ENCODE measurements around the gene MCTP1.

Gene MCTP1

DNA sequence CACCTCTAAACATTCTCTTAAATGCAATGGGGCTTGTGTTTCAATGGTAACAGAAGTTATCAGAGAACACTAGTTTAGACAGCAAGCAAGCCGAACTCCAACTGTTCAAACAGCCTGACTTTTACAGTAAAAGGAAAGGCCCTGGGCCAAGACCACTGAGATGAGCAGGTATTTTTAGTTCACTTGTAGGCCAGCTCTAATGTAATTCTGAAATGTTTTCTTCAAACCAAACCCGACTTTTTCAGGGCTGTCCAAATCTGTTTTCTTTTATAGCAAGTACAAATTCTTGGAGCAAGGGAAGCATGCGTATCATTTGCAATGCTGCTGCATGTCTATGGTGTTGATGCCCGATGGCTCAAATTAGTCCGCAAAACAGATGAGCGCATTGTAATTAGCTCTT, 473.6 kb downstream of the MCTP1 start:
- DNase-seq (ENCODE audit: low read depth) = no peak

DNA sequence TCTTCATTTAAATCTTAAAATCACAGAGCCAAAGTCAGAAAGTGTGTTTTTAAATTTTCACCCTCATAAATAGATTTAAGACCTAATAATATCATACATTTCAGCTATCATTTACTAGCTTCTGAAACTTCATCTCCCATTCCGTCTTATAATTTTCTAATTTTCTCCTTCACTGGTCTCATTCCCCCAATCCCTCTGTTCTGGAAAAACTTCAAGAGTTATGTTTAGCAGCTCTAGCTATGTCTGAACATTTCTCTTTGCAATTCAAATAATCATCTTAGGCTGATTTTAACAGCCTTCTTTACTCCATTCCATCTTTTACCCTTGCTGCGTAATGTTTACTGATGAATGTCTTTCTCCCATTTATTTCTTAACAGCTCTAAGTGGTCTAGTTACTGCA, 474.0 kb downstream of the MCTP1 start:
- no peak for DNase-seq (ENCODE audit: low read depth)

DNA sequence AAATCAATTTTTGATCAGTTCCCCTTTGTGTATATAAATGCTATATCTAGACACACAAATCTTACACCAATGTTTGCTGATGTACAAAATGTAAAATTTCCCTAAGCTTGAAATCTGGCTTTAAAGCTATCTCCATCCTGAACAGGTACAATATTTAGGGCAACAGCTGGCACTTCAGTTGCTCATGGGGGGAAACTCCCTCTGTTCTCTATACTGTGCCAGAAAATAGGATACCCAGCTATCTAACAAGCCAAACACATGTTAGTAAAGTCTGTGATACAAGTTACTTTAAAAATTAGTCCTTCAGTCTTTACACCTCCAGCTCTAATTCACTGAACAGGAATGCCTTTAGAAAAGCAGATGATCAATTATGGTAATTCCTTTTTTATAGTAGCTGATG, 474.6 kb downstream of the MCTP1 start:
- no peak for DNase-seq (ENCODE audit: low read depth)

DNA sequence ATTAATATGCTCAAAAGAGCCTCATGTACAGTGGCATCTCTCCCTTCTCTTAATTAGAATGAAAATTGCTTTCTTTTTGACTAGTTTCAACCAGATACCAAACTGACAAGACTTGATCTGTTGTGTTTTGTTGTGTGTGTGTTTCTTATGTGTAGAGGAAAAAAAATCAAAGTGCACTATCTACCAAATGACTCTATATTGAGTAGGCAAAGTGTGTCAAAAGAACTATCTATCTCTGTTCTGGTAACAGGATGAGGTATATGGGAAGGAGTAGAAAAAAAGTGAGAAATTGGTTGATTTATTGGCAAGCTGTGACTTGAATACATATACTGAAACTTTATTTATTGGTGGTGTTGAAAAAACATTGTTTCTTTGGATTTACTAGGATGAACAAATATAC, 476.4 kb downstream of the MCTP1 start:
- DNase-seq (ENCODE audit: low read depth) = no peak

DNA sequence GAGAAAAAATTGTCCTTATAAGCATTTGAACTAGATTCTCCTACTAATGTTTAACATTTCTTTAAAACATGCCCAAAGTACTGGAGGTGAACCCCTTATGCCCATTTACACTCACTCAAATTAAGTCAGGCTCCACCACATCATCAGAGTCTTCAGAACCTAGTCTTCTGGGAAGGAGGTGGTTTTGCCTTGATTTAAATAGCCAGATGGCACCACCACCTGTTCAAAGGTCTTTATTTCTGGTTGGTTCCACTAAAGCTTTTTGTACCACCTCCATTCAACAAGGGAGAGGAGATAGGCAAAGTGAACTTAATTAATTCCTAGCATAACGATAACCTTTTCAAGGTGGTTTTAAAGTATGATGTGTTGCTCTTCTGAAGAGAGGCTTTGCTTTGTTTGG, 476.9 kb downstream of the MCTP1 start:
- DNase-seq (ENCODE audit: low read depth) = no peak

DNA sequence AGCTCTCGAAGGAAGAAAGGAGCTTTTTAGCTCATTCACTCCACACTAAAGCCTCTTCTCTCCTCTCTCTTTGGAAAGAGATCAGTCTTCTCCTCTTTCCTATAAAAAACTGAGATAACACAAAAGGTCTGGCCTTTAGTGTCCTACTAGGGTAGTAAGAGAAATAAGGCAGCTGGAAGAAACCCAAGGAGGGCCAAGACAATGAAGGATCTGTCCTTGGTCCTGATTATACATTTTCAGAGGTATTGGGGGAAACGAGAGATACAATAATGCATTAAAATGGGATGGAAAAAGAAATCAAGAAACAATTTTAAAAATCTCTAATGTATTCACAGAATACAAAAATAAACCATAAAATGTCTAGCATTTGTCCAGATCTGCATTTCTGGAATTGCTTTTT, 482.4 kb downstream of the MCTP1 start:
- no peak for DNase-seq (ENCODE audit: low read depth)

DNA sequence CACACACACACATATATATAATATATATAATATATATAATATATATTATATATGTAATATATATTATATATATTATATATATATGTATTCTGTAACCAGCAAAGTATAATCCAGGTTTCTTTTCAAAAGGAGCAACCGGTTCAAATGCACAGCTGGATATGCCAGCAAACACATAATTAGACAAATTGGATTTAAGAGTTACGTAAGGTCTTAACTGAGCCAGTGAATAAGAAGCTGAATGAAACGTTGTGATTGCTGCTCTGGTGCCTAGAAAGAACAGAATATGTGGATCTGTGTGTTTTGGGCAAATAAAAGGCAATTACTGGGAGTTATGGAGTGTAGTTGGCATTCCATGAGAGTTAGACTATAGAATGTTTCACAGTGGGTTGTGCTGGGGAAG, 488.3 kb downstream of the MCTP1 start:
- no peak for DNase-seq (ENCODE audit: low read depth)

DNA sequence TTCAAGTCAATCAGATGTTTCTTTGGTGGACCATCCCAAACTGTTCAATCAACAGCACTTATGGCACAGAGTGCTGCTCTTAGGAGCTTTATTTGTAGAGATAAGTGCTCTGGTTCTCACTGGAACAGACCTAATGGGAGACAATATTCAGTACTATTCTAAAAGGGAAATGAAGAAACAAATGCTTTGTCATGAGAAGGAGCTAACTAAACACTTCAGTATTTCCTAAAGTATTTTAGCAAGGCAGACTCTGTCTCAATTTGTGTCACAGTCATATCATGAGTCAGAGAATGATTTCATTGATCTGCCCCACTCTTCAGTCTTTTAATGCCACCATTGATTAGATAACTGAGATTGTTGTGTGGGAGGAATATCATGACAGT, 491.1 kb downstream of the MCTP1 start:
- DNase-seq (ENCODE audit: low read depth) = no peak

DNA sequence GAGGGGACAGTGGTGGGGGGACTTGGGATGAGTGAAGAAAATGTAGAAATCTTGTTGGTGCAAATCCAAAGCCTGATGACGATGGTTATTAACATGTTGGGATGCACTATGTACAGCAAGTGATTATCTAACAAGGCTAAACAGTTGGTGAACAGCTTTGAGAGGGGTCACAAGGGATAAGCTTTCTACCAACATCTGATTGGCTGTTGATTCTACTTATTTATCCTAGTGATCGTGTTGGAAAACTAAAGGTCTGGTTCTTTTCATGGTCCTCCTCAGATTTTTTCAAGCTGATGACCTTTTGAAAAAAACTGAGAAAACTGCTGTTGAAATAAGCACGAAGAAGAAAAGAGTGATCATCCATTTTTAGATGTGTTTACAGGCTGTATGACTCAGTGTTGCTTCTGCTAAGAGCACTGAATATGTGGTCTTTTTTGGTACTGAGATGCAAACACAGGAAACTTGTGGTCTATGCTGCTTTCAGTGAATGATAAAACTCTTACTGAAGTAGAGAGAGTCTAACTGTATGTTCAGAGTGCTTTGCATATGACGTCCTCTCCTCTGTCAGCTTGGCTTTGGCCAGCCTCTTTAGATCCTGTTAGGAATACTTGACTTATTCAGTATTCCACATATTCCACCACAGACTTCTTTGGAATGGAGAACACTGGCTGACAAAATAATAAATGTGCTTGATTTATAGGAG, 491.6 kb downstream of the MCTP1 start:
- DNase-seq (ENCODE audit: low read depth) = peak; percentile 15

DNA sequence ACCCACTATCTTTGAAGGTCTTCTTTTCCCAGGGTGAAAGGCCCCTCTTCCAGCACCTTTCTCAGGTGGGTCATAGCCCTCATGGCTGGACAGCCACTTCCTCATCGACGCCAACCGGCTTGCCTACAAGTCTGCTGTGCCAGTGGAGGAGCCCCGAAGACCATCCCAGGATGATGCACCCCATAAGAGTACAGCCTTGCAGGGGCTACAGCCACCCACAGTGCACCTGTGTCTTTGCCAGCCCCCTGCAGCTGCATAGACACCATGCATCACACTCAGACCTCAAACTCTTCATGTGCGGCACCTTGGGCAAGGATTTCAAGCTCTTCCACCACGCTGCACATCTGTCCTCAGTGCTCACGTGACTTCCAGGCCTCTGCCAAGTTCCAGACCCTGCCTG, 493.1 kb downstream of the MCTP1 start:
- DNase-seq (ENCODE audit: low read depth) = no peak

DNA sequence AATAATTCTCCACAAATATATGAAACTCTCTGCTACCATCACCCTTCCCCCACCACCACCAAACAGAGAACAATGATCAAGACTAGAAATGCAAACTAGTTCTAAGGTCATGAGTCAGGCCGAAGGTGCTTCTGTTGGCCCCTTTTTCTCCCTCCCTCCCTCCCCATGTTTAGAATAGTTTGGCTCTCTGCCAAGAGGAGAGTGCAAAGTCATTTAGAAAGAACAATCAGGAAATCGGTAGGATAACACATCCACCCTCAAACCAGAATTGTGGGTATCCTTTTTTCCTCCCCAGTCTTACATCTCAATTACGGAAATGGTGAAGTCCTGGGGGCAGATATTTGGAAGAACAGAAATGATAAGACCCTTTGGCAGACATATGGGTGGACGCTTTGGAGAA, 496.4 kb downstream of the MCTP1 start:
- DNase-seq (ENCODE audit: low read depth) = no peak

DNA sequence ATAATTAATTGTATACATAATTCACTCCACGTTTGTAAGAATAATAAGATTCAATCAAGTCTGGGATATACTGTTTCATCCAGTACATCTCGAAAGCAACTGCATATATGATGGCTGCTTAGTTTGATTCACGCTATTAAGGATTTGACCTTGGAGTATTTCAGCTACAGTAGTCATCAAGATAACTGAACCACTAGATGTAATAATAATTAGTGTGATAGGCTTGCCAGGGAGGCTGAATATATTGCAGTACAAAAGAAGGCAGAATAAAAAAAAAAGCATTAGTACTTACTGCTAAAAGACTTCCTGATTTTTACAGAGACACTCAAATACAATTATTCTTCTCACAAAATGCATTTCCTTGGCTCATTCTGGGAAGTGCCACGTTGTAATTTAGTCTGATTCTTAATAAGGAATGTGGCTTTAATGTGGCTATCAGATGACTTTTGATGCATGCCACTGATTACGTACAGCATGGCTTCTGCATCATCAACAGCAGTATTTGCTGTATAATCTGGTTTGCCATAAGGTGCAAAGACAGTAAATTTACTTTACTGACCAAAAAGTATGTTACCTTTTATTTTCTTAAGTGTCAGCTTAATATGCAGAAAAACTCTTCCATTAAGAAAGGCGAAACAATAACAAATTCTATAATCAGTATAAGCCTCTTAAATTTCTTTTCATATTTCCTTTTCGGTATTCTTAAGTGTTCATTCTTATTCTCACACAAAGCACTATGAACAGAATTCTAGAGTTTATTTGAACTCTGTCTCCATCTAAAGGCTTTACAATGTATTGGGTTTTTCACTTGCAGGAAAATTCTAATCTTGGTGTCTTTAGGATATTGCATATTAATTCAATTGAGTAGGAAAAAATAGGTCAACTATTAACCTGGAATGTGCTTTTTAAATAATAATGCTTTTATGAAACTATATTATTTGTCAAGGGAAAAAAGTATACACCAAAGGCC, 500.1 kb downstream of the MCTP1 start:
- no peak for DNase-seq (ENCODE audit: low read depth)

DNA sequence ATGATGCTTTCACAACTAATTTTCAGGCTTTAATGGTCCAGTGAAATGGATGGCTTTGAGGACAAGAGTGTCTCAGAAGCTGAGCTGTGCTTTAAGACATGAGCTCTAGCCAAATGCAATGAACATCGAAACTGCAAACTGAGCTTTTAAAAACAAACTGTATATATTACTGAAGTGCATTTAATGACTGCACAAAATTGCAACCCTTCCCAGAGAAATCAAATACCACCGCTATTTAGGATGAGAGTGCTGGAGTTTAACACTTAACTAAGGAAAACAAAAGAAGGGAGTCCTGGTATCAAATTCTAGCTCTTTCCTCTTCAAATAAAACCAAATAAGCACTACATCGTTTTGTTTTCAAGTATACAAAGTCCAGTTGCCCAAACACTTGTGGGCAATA, 502.5 kb downstream of the MCTP1 start:
- no peak for DNase-seq (ENCODE audit: low read depth)

DNA sequence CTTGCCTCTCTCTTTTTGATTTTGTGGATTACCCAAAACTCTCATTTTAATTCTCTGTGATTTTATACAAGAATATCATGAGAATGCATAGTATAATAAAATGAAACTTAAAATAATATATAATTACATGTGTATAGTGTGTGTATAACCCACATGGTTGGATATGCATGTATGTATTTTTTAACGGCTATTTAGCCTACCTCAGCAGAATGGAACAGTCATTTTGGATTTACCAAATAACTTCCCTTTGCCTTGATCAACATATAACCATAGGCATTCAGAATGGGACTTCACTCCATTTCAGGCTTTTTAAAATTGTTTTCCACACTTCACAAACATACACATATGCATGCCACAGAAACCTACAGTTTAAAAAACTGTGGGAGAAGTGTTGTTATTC, 505.2 kb downstream of the MCTP1 start:
- DNase-seq (ENCODE audit: low read depth) = no peak

DNA sequence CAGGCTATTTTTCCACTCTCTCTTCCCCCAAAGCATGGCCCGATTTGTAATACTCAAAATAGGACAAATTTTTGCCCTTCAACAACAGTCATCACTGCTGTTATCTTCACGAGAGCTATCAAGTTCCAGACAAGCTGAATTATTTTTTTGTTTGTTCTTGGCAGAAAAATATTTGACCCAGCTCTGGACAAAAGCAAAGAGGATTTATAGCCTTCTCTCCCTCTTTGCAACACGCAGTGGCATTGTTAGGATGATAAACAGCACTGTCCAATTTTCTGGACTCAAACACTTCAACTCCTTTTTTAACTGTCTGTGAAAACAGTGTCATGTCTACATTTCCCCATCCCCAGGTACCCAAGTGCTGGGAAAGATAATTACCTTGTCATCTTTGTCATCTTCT, 506.2 kb downstream of the MCTP1 start:
- DNase-seq (ENCODE audit: low read depth) = no peak

DNA sequence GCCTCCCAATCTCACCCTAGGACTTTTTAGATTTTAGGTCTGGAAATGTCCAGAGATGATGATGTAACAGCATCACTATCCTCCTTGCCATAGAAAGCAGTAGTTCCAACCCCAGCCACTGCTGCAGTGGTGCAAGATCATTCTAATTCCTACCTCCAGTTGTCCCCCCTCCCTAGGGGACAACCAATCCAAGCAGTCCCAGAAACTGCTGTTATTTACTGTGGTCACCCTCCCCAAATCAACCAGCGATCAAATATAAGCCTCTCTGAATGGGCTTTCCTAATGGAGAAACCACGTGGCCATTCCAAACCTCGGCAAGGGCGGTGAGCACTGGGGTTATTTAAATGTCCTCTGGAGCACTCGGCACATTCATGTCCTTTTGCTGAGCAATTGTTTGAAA, 506.6 kb downstream of the MCTP1 start:
- DNase-seq (ENCODE audit: low read depth) = no peak

DNA sequence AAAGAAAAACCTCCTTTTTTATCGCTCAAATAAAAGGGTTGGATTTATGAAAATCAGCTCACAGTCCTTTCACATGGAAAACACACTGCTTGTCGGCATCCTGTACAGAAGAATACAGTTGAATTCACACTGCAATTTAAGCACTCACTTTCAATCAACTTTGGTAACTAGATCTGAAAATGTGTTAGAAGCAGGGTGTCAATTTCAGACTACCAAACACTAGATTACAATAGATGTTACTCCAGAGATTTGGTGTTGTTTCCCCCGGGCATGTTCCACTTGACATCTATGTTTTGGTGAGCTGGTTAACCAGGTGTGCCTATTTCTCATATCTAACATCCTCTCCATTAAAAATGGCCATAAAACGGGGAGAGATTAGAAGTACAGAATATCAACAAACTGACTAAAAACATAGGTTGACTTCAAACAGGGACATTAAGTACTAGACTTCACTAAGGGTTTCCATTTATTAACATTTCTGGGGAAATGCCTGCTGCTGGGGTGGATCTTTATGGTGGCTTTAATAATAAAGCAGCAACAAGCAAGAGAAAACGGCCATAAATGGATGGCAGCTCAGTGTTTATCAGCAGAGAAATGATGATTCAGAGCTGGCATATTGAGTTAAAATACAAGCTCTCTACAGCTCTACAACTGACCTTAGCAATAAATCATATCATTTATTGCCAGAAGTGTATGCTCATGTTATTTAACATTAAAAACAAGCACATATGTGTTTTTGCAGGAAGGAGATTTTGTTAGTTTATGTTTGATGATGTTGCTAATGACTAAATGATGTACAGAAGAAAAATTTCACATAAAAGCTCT, 507.6 kb downstream of the MCTP1 start:
- no peak for DNase-seq (ENCODE audit: low read depth)

DNA sequence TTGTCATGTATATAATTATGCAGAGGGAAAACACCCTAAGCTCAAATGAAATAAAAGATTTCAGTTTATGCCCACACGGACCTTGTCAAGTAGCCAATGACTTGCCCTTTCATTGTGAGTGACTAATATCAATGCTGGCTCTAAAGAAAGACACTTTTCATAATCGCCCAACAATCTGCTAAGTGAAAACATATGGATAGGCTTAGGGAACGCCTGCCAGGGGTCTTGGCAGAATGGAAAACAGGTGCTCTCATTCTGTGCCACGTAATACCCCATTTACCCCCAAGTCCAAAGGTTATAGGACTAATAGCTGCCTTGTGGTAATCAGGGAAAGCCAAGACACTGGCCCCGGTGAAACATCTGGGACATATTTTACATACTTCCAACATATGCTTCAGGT, 508.7 kb downstream of the MCTP1 start:
- DNase-seq (ENCODE audit: low read depth) = no peak

DNA sequence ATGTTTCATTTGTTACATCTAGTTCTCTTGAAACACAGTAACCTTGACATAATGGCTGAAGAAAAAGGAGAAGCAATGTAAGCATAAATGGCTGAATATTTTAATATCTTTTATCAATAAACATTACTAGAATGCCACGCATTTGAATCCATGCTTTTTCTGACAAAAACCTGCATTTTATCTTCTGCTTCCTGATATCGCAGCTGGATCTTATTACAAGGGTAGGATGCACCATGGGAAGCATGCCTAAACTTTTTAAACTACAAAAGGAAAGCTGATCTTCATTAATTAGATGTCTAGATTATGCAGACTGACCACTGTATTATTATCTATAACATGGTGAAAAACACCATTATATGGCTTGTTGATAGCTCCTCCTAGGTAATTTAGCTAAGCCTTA, 509.8 kb downstream of the MCTP1 start:
- no peak for DNase-seq (ENCODE audit: low read depth)

DNA sequence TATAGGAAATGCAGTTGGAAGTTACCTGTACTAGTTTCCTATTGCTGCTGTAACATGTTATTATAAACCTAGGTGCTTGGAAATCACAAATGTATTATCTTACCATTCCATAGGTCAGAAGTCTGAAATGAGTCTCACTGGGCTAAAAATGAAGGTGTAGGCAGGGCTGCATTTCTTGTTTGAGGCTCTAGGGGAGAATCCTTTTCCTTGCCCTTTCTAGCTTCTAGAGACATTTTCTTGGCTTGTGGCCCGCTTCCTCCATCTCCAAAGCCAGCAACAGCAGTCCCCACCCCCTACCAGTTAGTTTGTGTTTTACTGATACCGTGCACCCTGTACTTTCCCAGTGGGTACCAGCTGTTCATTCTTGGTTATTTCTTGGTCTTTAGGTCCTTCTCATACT, 513.2 kb downstream of the MCTP1 start:
- no peak for DNase-seq (ENCODE audit: low read depth)

DNA sequence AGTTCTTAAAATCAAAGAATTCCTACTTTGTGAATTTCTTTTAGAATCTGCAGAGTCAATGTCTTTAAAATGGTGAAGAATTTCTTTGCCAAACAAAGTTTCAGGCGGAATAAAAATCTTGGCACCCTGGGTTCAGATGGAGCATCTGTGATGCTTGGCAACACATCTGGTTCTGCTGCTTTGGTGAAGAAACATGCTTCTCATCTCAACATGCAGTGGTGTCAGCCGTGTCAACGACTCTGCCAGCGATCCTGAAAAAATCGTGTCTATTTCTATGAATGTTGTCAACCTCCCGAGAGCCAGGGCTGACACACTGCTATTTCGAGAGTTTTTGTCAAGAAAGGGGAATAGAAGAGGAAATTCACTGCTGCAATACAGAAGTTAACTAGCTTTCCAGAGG, 514.9 kb downstream of the MCTP1 start:
- no peak for DNase-seq (ENCODE audit: low read depth)

DNA sequence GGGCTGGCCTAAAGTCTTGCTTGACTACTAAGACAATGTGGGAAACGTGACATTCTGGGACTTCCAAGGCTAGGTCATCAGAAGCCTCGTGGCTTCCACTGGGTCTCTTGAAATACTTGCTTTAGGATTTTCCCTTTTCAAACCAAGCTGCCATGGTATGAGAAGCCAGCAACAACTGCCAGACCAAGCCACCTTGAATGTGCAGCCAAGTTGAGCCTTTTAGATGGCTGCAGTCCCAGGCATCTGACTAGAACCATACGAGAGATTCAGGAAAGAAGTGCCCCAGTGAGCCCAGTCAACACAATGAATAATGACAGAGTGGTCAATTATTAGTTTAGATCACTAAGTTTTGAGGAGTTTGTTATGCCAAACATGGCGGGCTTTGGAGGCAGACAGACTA, 523.1 kb downstream of the MCTP1 start:
- DNase-seq (ENCODE audit: low read depth) = no peak

DNA sequence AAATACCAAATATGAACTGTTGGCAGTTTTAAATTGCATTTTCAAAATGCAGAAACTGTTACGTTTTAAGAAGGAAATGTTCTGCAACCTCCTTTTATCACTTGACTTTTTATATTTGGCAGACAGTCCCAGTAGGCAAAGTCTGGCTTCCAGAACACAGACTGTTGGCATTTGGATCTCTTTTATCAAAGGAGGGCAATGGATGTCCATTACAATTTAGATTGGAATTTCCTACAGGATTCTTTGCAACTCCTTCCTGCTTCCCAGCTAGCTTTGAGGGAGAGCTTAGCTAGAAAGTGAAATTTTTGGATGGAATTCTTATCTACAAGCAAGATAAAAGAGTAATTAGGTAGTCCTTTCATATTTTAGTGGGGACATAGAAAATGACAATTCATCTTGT, 523.8 kb downstream of the MCTP1 start:
- no peak for DNase-seq (ENCODE audit: low read depth)

Measured in activated T-cell treated with anti-CD3 and anti-CD28 coated beads for 24 hours (primary cell).